Ammon's horn (tissue), 1 donor: ENCODE results near the gene SMIM31.

Source experiments
- DNase-seq: peaks from one replicate; pipeline ENCODE4 v3.0.0-alpha.2; 2016; ENCODE audit warnings: low spot score

SMIM31 gene

GRCh38 chr4:164753873-164754488, at the start of gene SMIM31:
SMIM31 (plus strand) TSS chr4:164754131; CDS start chr4:164770444, 16,313 bp downstream.
- no peak for DNase-seq

GRCh38 chr4:164706675-164707074, 47.3 kb upstream of the SMIM31 start:
- no peak for DNase-seq

GRCh38 chr4:164716901-164717300, 37.0 kb upstream of the SMIM31 start:
- no peak for DNase-seq

- no peak for DNase-seq
These were observed 35.1 kb upstream of the SMIM31 start for GRCh38 chr4:164718827-164719226.

GRCh38 chr4:164725066-164725465, 28.9 kb upstream of the SMIM31 start:
- no peak for DNase-seq

- no peak for DNase-seq
These were observed 23.1 kb upstream of the SMIM31 start for GRCh38 chr4:164730705-164731393.

- DNase-seq, result peak; percentile 74
These were observed 22.0 kb upstream of the SMIM31 start for GRCh38 chr4:164731827-164732474.

GRCh38 chr4:164734484-164734883, 19.4 kb upstream of the SMIM31 start:
- DNase-seq, result no peak

- DNase-seq, result peak; percentile 12
These were observed 5.6 kb upstream of the SMIM31 start for GRCh38 chr4:164748375-164748774.

- DNase-seq, result no peak
These were observed 1.5 kb downstream of the SMIM31 start for GRCh38 chr4:164755432-164755831.

- no peak for DNase-seq
These were observed 2.8 kb downstream of the SMIM31 start for GRCh38 chr4:164756686-164757085.

GRCh38 chr4:164761241-164761640, 7.3 kb downstream of the SMIM31 start:
- DNase-seq, result no peak

GRCh38 chr4:164761746-164762275, 7.9 kb downstream of the SMIM31 start:
- no peak for DNase-seq

GRCh38 chr4:164765096-164765495, 11.2 kb downstream of the SMIM31 start:
- DNase-seq, result no peak

GRCh38 chr4:164765833-164766232, 11.9 kb downstream of the SMIM31 start:
- DNase-seq, result no peak

GRCh38 chr4:164768516-164768915, 14.6 kb downstream of the SMIM31 start:
- DNase-seq, result no peak

- DNase-seq, result no peak
These were observed 16.2 kb downstream of the SMIM31 start for GRCh38 chr4:164770010-164770724.

GRCh38 chr4:164771088-164771487, 17.2 kb downstream of the SMIM31 start:
- no peak for DNase-seq

- no peak for DNase-seq
These were observed 18.1 kb downstream of the SMIM31 start for GRCh38 chr4:164772076-164772475.

GRCh38 chr4:164779080-164779479, 25.1 kb downstream of the SMIM31 start:
- DNase-seq, result no peak

- peak; percentile 59 for DNase-seq
These were observed 25.9 kb downstream of the SMIM31 start for GRCh38 chr4:164779811-164780216.

- DNase-seq, result no peak
These were observed 26.9 kb downstream of the SMIM31 start for GRCh38 chr4:164780839-164781238.
